Prostate gland (tissue), 2 donors: ENCODE measurements around the gene RTN4RL1. TPM values are rescaled to one million over a fixed set of nuclear protein-coding genes. Genes with fewer than 3 reads are reported as not detected.

Experiments
- DNase-seq: peaks from one replicate; pipeline ENCODE4 v3.0.0-alpha.2; 2019; ENCODE audit warnings: low spot score
- H3K27ac ChIP-seq, 2 donors: fragments of 200-600 bp; sonication (generic); 2 replicates each; pipeline ENCODE4 v1.5.1; 2017 to 2019
- H3K27me3 ChIP-seq: fragments of 200-600 bp; sonication (generic); replicated peaks from 2 replicates; pipeline ENCODE4 v1.5.1; 2019; ENCODE audit not compliant: insufficient read depth
- H3K36me3 ChIP-seq, 2 donors: fragments of 200-600 bp; sonication (generic); 1 replicate in 1 of 2; 2 replicates in 1 of 2; pipeline versions ENCODE4 v1.5.1 to v1.8.1; 2017 to 2019
- H3K4me1 ChIP-seq: fragments of 200-600 bp; sonication (generic); replicated peaks from 2 replicates; pipeline ENCODE4 v1.5.1; 2019
- H3K4me3 ChIP-seq, 2 donors: fragments of 200-600 bp; sonication (generic); 2 replicates each; pipeline ENCODE4 v1.5.1; 2017 to 2019
- H3K9me3 ChIP-seq: fragments of 200-600 bp; sonication (generic); 2 replicates; pipeline ENCODE4 v1.5.1; 2017
- CTCF ChIP-seq, 4 experiments: fragments of 200-600 bp in 2 of 4; fragments of 450-650 bp in 2 of 4; sonication (generic) in 2 of 4; IDR thresholded peaks; 1 replicate in 3 of 4; 2 replicates in 1 of 4; pipeline ENCODE4 v1.5.1; 2016 to 2019; ENCODE audit warnings: antibody characterized with exemption in 4 of 4, mild to moderate bottlenecking in 2 of 4, moderate library complexity in 2 of 4
- POLR2A ChIP-seq: fragments of 450-650 bp; IDR thresholded peaks from one replicate; pipeline ENCODE4 v1.6.1; 2016; ENCODE audit warnings: antibody characterized with exemption, mild to moderate bottlenecking
- POLR2AphosphoS5 ChIP-seq: sonication (generic); formaldehyde crosslinking; IDR thresholded peaks from one replicate; pipeline ENCODE4 v1.6.1; 2017; ENCODE audit warnings: antibody characterized with exemption
- WGBS: methylation state at CpG from one replicate; pipeline ENCODE4 v1.1.5; 2018; 5-methylcytosine and 5-hydroxymethylcytosine counted together
- intact Hi-C: fragments of 100-400 bp; cut with DNase I; formaldehyde crosslinking; loops from one replicate; pipeline ENCODE4 v1.14.2; 2022
- total RNA-seq, 2 donors: library from RNA; depleted of rRNA; stranded (reverse); fragments of >200 nt; gene quantifications; one replicate each; pipeline ENCODE4 v1.1.0, GENCODE V29; 2016

RTN4RL1 gene
- total RNA-seq, 2 donors from 2014 or later, result 8.3 to 21.5 TPM

GRCh38 chr17:1972487-1973160 lies 52.5 kb downstream of the RTN4RL1 start:
- DNase-seq, result no peak
- TF ChIP-seq CTCF (IDR thresholded peaks at IDR 0.05), result no peak
- TF ChIP-seq POLR2A, result no peak
- no peak for TF ChIP-seq POLR2AphosphoS5
- Histone ChIP-seq H3K36me3 (no peaks in the 10 kb centered on the region), H3K4me3 (no peak overlapping the region), H3K9me3 (no peaks in the 10 kb centered on the region), H3K27ac (no peak overlapping the region), H3K27me3 (no peaks in the 10 kb centered on the region), H3K4me1 (no peaks in the 10 kb centered on the region)
- WGBS, result 75% methylated on average over 23 of the region's 23 CpGs
- intact Hi-C loops, result no loop called here

- H3K9me3 ChIP-seq, result no peaks in the 10 kb centered on the region
- peaks cover 2% of the 10 kb centered on the region for H3K4me1 ChIP-seq
- no peak overlapping the region for H3K27ac ChIP-seq
- H3K4me3 ChIP-seq, result no peak overlapping the region
- DNase-seq, result no peak
- H3K36me3 ChIP-seq, result no peaks in the 10 kb centered on the region
- intact Hi-C loops, result no loop called here
- TF ChIP-seq POLR2AphosphoS5 (no peak), CTCF (IDR thresholded peaks at IDR 0.05) (no peak), POLR2A (no peak)
- WGBS, result 90% methylated on average over 12 of the region's 12 CpGs
- H3K27me3 ChIP-seq, result no peaks in the 10 kb centered on the region
Measured at GRCh38 chr17:1970843-1971384, 54.2 kb downstream of the RTN4RL1 start.

- no peak overlapping the region for H3K4me3 ChIP-seq
- no peak for TF ChIP-seq POLR2AphosphoS5
- no peak for TF ChIP-seq POLR2A
- TF ChIP-seq CTCF (IDR thresholded peaks at IDR 0.05), result no peak
- intact Hi-C loops, result no loop called here
Measured at GRCh38 chr17:1969712-1970111, 55.4 kb downstream of the RTN4RL1 start.

GRCh38 chr17:1967213-1967612 lies 57.9 kb downstream of the RTN4RL1 start:
- no peak for DNase-seq
- no peak for TF ChIP-seq POLR2AphosphoS5
- no peak for TF ChIP-seq CTCF (IDR thresholded peaks at IDR 0.05)
- no peak for TF ChIP-seq POLR2A

More at GRCh38 chr17:1969712-1970111, 55.4 kb downstream of the RTN4RL1 start:
- no peak for DNase-seq
- peaks cover 2% of the 10 kb centered on the region for H3K4me1 ChIP-seq
- H3K27me3 ChIP-seq, result no peaks in the 10 kb centered on the region
- H3K9me3 ChIP-seq, result no peaks in the 10 kb centered on the region
- WGBS, result 68% methylated on average over 5 of the region's 5 CpGs
- H3K27ac ChIP-seq, result no peak overlapping the region
- no peaks in the 10 kb centered on the region for H3K36me3 ChIP-seq

More at GRCh38 chr17:1967213-1967612, 57.9 kb downstream of the RTN4RL1 start:
- Histone ChIP-seq H3K9me3 (no peaks in the 10 kb centered on the region), H3K27me3 (no peaks in the 10 kb centered on the region), H3K27ac (peak overlapping the region in 1 of 2 donors; percentile 24), H3K4me3 (no peak overlapping the region), H3K36me3 (no peaks in the 10 kb centered on the region), H3K4me1 (peaks cover 2% of the 10 kb centered on the region)
- 34% methylated on average over 11 of the region's 11 CpGs for WGBS
- intact Hi-C loops, result no loop called here
